Epithelial cell of alveolus of lung (primary cell): Measurements from ENCODE around the gene CDV3. TPM values are rescaled to one million over a fixed set of nuclear protein-coding genes. Genes with fewer than 3 reads are reported as not detected.

ENCODE experiments used
- total RNA-seq: library from RNA; depleted of rRNA; stranded (reverse); fragments of >200 nt; gene quantifications from 2 replicates; pipeline ENCODE4 v1.2.1, GENCODE V29; 2015

The CDV3 gene, protein sequence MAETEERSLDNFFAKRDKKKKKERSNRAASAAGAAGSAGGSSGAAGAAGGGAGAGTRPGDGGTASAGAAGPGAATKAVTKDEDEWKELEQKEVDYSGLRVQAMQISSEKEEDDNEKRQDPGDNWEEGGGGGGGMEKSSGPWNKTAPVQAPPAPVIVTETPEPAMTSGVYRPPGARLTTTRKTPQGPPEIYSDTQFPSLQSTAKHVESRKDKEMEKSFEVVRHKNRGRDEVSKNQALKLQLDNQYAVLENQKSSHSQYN
- 134 and 140 TPM in 2 replicates for total RNA-seq

DNA sequence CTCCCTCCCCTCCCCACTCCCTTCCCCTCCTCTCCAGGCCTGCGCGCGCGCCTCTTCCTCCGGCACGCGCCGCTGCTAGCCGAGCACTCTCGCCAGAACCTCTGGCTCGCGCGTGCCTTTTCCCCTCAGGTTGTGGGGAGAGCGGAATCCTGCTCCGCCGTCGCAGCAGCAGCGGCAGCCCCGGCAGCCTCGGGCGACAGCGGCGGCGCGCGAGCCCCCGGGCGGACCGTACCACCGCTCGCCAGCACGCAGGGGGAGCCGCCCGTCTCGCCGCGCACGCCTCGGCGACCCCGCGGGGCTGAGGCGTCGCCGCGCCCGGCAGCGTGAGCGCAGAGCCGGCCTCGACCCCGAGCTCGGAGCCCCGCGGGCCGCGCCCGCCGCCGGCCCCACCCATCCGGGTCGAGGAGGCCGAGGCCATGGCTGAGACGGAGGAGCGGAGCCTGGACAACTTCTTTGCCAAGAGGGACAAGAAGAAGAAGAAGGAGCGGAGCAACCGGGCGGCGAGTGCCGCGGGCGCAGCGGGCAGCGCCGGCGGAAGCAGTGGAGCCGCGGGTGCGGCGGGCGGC, at the start of gene CDV3:
Gene CDV3 (plus strand): TSS at position 58 of the 566 bp plus-strand sequence. CDS start 359 bp downstream, at position 417.

Other genes starting within 250 kb of the CDV3 start
- gene BFSP2, start 173.6 kb upstream of the CDV3 start, total RNA-seq = not detected in 2 replicates
- gene TOPBP1, start 88.3 kb downstream of the CDV3 start, total RNA-seq = 18.1 and 32.3 TPM in 2 replicates
- 0.08 and 0.13 TPM in 2 replicates for gene TF, start 172.7 kb downstream of the CDV3 start, total RNA-seq
- 31.2 and 51.6 TPM in 2 replicates for gene SRPRB, start 232.1 kb downstream of the CDV3 start, total RNA-seq